ENCODE measurements around the gene ITPR1.

- TF ChIP-seq KLF7 (tag by site-specific recombination; IDR thresholded peaks at IDR 0.05; ENCODE audit: borderline replicate concordance) (no peak), CTCF (tag by site-specific recombination; IDR thresholded peaks at IDR 0.05) (no peak), ZNF830 (tag by site-specific recombination; IDR thresholded peaks at IDR 0.05; ENCODE audit: low read depth) (no peak), ZNF623 (tag by site-specific recombination; IDR thresholded peaks at IDR 0.05) (no peak), ZNF701 (tag by site-specific recombination; IDR thresholded peaks at IDR 0.05) (no peak), ZBTB1 (tag by site-specific recombination; IDR thresholded peaks at IDR 0.05) (no peak)
Observed at GRCh38 chr3:4888913-4889846, 396.0 kb downstream of the ITPR1 start.

All from HEK293 (cell line).